ENCODE measurements around the gene CYP2J2.

The CYP2J2 gene

GRCh38 chr1:59926381-59927123 lies at the start of gene CYP2J2:
Gene CYP2J2 (minus strand): TSS chr1:59926773. CDS start chr1:59926746, 27 bp downstream.
- TF ChIP-seq TSHZ2 (CRISPR knock-in tag; IDR thresholded peaks at IDR 0.05) (no peak), ZFP30 (CRISPR knock-in tag; IDR thresholded peaks at IDR 0.05) (no peak), ZNF565 (CRISPR knock-in tag; conservative IDR thresholded peaks at IDR 0.05; ENCODE audit: low read depth) (no peak), ZNF70 (CRISPR knock-in tag; IDR thresholded peaks at IDR 0.05) (no peak), CSRNP3 (CRISPR knock-in tag; IDR thresholded peaks at IDR 0.05) (no peak), PPARA (CRISPR knock-in tag; IDR thresholded peaks at IDR 0.05; ENCODE audit: borderline replicate concordance) (no peak), POU6F1 (CRISPR knock-in tag; IDR thresholded peaks at IDR 0.05; ENCODE audit: borderline replicate concordance, low read depth) (no peak), CSDC2 (CRISPR knock-in tag; IDR thresholded peaks at IDR 0.05) (no peak), ZC3H10 (CRISPR knock-in tag; IDR thresholded peaks at IDR 0.05) (no peak), CREB5 (CRISPR knock-in tag; IDR thresholded peaks at IDR 0.05; ENCODE audit: low read depth) (no peak), SNAI2 (CRISPR knock-in tag; IDR thresholded peaks at IDR 0.05) (no peak), RARB (CRISPR knock-in tag; IDR thresholded peaks at IDR 0.05) (no peak), ZNF8 (CRISPR knock-in tag; IDR thresholded peaks at IDR 0.05) (no peak), TOX (CRISPR knock-in tag; IDR thresholded peaks at IDR 0.05; ENCODE audit: borderline replicate concordance) (no peak), GLIS3 (CRISPR knock-in tag; IDR thresholded peaks at IDR 0.05) (no peak), ARNTL (CRISPR knock-in tag; IDR thresholded peaks at IDR 0.05; ENCODE audit: borderline replicate concordance, low read depth) (no peak)
- ATAC-seq, result peak; percentile 100

DNA sequence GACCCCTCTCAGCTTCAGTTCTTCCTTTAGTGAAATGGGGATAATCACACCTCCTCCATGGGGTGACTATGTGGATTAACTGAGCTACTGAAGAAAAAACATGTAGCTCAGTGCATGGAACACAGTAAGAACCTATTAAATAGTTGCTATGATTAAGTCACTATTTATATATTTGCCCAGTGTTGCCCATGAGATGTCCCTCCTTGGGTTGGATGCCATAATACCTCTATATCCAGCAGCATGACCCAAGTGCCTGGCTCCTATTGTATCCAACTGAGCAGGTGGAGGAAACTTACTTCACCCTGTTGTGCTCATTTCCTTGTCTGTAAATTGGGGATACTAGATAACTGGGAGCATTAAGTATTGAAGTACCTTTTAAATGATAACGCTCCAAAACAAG lies 47.1 kb upstream of the CYP2J2 start:
- no peak for ATAC-seq
- no peak for TF ChIP-seq CREB5 (CRISPR knock-in tag; IDR thresholded peaks at IDR 0.05; ENCODE audit: low read depth)
- TF ChIP-seq ZFP30 (CRISPR knock-in tag; IDR thresholded peaks at IDR 0.05), result no peak
- TF ChIP-seq ZNF70 (CRISPR knock-in tag; IDR thresholded peaks at IDR 0.05), result no peak
- no peak for TF ChIP-seq PATZ1 (CRISPR knock-in tag; IDR thresholded peaks at IDR 0.05; ENCODE audit: borderline replicate concordance)
- TF ChIP-seq BACH2 (CRISPR knock-in tag; IDR thresholded peaks at IDR 0.05; ENCODE audit: borderline replicate concordance), result no peak
- TF ChIP-seq RARB (CRISPR knock-in tag; IDR thresholded peaks at IDR 0.05), result no peak
- no peak for TF ChIP-seq TCF4 (CRISPR knock-in tag; IDR thresholded peaks at IDR 0.05; ENCODE audit: borderline replicate concordance)
- TF ChIP-seq ZNF565 (CRISPR knock-in tag; conservative IDR thresholded peaks at IDR 0.05; ENCODE audit: low read depth), result no peak
- no peak for TF ChIP-seq ISL1 (CRISPR knock-in tag; IDR thresholded peaks at IDR 0.05)
- TF ChIP-seq CSRNP3 (CRISPR knock-in tag; IDR thresholded peaks at IDR 0.05), result no peak
- no peak for TF ChIP-seq TSHZ2 (CRISPR knock-in tag; IDR thresholded peaks at IDR 0.05)
- TF ChIP-seq POU6F1 (CRISPR knock-in tag; IDR thresholded peaks at IDR 0.05; ENCODE audit: borderline replicate concordance, low read depth), result no peak
- no peak for TF ChIP-seq ESRRG (CRISPR knock-in tag; IDR thresholded peaks at IDR 0.05)
- no peak for TF ChIP-seq ZNF8 (CRISPR knock-in tag; IDR thresholded peaks at IDR 0.05)

Data from SK-N-SH treated with all-trans-retinoic acid at 6 μM for 48 hours (cell line).